Endothelial cell of umbilical vein (primary cell): ENCODE data around the gene MRPL9. TPM values are rescaled to one million over a fixed set of nuclear protein-coding genes. Genes with fewer than 3 reads are reported as not detected.

Source experiments
- BruUV-seq: library from RNA; stranded (reverse); fragments of 400-500 nt; replicated peaks from 2 replicates; lab custom pipeline; 2021; lab: Mats Ljungman, UMichigan
- CTCF ChIA-PET: fragments of 300-600, 350-600 bp; sonication (Branson Sonifier 250); formaldehyde crosslinking; loops from one replicate; lab custom pipeline; 2021; ENCODE audit warnings: antibody characterized with exemption, inconsistent platforms; lab: Charles Lee
- POLR2A ChIA-PET: fragments of 300-600, 350-600 bp; sonication (Branson Sonifier 250); formaldehyde crosslinking; loops from one replicate; lab custom pipeline; 2021; ENCODE audit warnings: antibody characterized with exemption, inconsistent platforms; lab: Charles Lee
- DNase-seq: peaks from one replicate; pipeline ENCODE4 v3.0.0-alpha.2; 2011; ENCODE audit warnings: low read depth, low spot score
- FAIRE-seq: peaks from 2 replicates; lab custom pipeline; 2011; peaks lifted over from hg19 to GRCh38; lab: Jason Lieb, UNC
- H2AFZ ChIP-seq: 2 replicates; pipeline ENCODE4 v1.6.0; 2012; ENCODE audit warnings: low read depth, low read length, control low read depth, inconsistent platforms
- H3K27ac ChIP-seq: 2 replicates; pipeline ENCODE4 v1.5.1; 2011; ENCODE audit warnings: low read depth, mild to moderate bottlenecking, control low read depth, low read length, moderate library complexity; ENCODE audit not compliant: insufficient read depth
- H3K27me3 ChIP-seq, 2 experiments: 2 replicates each; pipeline versions ENCODE4 v1.6.0 to v1.6.1; 2011; ENCODE audit warnings: low read length in 2 of 2, mixed read lengths in 1 of 2; ENCODE audit not compliant: control insufficient read depth in 2 of 2, insufficient read depth in 2 of 2
- H3K36me3 ChIP-seq, 2 experiments: 2 replicates in 1 of 2; 3 replicates in 1 of 2; pipeline ENCODE4 v1.5.1; 2011; ENCODE audit warnings: low read length in 2 of 2, mild to moderate bottlenecking in 1 of 2, moderate library complexity in 1 of 2; ENCODE audit not compliant: control insufficient read depth in 2 of 2, insufficient read depth in 2 of 2; ENCODE audit errors: extremely low read depth in 1 of 2
- H3K4me1 ChIP-seq: 3 replicates; pipeline ENCODE4 v1.5.1; 2011; ENCODE audit warnings: mild to moderate bottlenecking, low read length; ENCODE audit not compliant: control insufficient read depth, insufficient read depth; ENCODE audit errors: extremely low read depth
- H3K4me2 ChIP-seq: 2 replicates; pipeline ENCODE4 v1.6.1; 2011; ENCODE audit warnings: low read length, control low read depth, mixed read lengths; ENCODE audit not compliant: insufficient read depth
- H3K4me3 ChIP-seq, 3 experiments: fragments of 200-600 bp in 1 of 3; sonication (generic), shearing (Covaris generic) in 1 of 3; replicated peaks in 1 of 3; 2 replicates each; pipeline ENCODE4 v1.5.1; 2011 to 2016; ENCODE audit warnings: control low read depth in 3 of 3, low read length in 3 of 3, mild to moderate bottlenecking in 2 of 3, inconsistent platforms in 1 of 3, low read depth in 1 of 3, moderate library complexity in 1 of 3; ENCODE audit not compliant: insufficient read depth in 1 of 3
- H3K79me2 ChIP-seq: 2 replicates; pipeline ENCODE4 v1.6.0; 2012; ENCODE audit warnings: low read length, inconsistent platforms; ENCODE audit not compliant: control insufficient read depth, insufficient read depth
- H3K9ac ChIP-seq: replicated peaks from 2 replicates; pipeline ENCODE3; 2011; ENCODE audit warnings: low read length, control low read depth; ENCODE audit not compliant: insufficient read depth; ENCODE audit errors: extremely low read depth
- H3K9me1 ChIP-seq: replicated peaks from 3 replicates; pipeline ENCODE4 v1.6.0; 2011; ENCODE audit warnings: mild to moderate bottlenecking, low read length; ENCODE audit not compliant: control insufficient read depth, insufficient read depth; ENCODE audit errors: extremely low read depth
- H3K9me3 ChIP-seq: replicated peaks from 2 replicates; pipeline ENCODE4 v1.5.1; 2012; ENCODE audit warnings: low read length, inconsistent platforms; ENCODE audit not compliant: control insufficient read depth, insufficient read depth
- H4K20me1 ChIP-seq: replicated peaks from 2 replicates; pipeline ENCODE3; 2011; ENCODE audit warnings: mild to moderate bottlenecking, low read length; ENCODE audit not compliant: control insufficient read depth, insufficient read depth; ENCODE audit errors: extremely low read depth
- EZH2 ChIP-seq: IDR thresholded peaks from 2 replicates; pipeline ENCODE4 v1.6.1; 2012; ENCODE audit warnings: borderline replicate concordance, low read depth, mild to moderate bottlenecking, moderate library complexity, low read length, inconsistent platforms; ENCODE audit not compliant: severe bottlenecking
- JUN ChIP-seq: IDR thresholded peaks from 2 replicates; pipeline ENCODE4 v1.6.1; 2011; ENCODE audit warnings: borderline replicate concordance, low read depth; ENCODE audit not compliant: insufficient read length, insufficient read depth
- MAX ChIP-seq: IDR thresholded peaks from 2 replicates; pipeline ENCODE4 v1.6.1; 2011; ENCODE audit not compliant: insufficient read depth, insufficient read length
- MYC ChIP-seq: IDR thresholded peaks from one replicate; pipeline ENCODE4 v1.6.1; 2011; ENCODE audit warnings: mild to moderate bottlenecking, low read depth, low read length
- POLR2A ChIP-seq: IDR thresholded peaks from 2 replicates; pipeline ENCODE4 v1.6.1; 2012; ENCODE audit warnings: low read depth, mild to moderate bottlenecking, control low read depth, low read length
- dilution Hi-C: fragments of 300-500 bp; cut with MboI; formaldehyde crosslinking; loops from one replicate; pipeline ENCODE4 v1.15.0; 2019; ENCODE audit warnings: low sequenced_read_pairs; ENCODE audit not compliant: extremely low pct_ligation_motif_present
- intact Hi-C: fragments of 100-400 bp; cut with micrococcal nuclease; formaldehyde crosslinking; loops from one replicate; pipeline ENCODE4 v1.10.0; 2022
- polyA plus RNA-seq, 4 experiments: library from polyadenylated mRNA; depleted of rRNA in 3 of 4; stranded (reverse) in 3 of 4; unstranded in 1 of 4; fragments of >200 nt; gene quantifications; 2 replicates each; pipeline versions ENCODE4 v1.2.1 to v1.2.3, GENCODE V29; 2011 to 2012; ENCODE audit warnings: missing spikeins in 1 of 4
- total RNA-seq: library from RNA; stranded (reverse); gene quantifications from 2 replicates; pipeline ENCODE4 v1.2.3, GENCODE V29; 2021

MRPL9 gene
- total and polyA plus RNA-seq, 2 donors (not counting 3 experiments of a cell fraction or from before 2014, with no cell fraction given): 79.1 to 112 TPM

DNA sequence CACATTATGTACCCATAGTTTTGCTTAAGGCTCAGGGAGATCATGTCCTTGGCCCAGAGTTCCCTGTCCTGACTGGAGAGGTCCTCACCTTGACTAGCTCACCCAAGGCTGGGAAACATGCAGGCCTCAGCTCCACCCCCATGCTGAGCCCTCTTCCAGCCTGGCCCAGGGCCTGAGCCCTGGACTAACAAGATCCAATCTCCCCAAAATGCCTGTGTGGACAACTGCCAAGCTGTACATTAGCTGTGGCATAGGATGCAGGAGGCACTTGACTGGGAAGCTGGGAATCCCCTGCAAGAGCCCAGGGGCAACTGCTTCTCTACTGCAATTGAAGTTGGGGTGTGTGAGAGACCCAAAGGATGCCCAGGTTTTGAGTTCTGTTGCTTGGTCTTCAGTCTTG lies 39.9 kb upstream of the MRPL9 start:
- H2AFZ ChIP-seq: no peak overlapping the region
- no peaks in the 10 kb centered on the region for H3K9me3 ChIP-seq
- no peaks in the 10 kb centered on the region for H4K20me1 ChIP-seq
- dilution Hi-C loops: no loop called here
- H3K27me3 ChIP-seq: peaks cover 15 to 19% of the 10 kb centered on the region in 2 experiments
- CTCF ChIA-PET: interaction anchor here (1.2 to 2.6 kb wide), 4 partner anchors 9 to 23 kb away, joined by 3 to 7 read pairs (median 3); no protein-coding TSS in a partner anchor
- no peak overlapping the region for H3K27ac ChIP-seq
- no peak overlapping the region for H3K4me3 ChIP-seq
- H3K9me1 ChIP-seq: no peaks in the 10 kb centered on the region
- no peak for DNase-seq
- H3K9ac ChIP-seq: no peak overlapping the region
- H3K4me2 ChIP-seq: no peak overlapping the region
- POLR2A ChIA-PET: interaction anchor here (0.6 kb wide), 1 partner anchor 45 kb away, joined by 3 read pairs; no protein-coding TSS in a partner anchor
- H3K36me3 ChIP-seq: no peaks in the 10 kb centered on the region
- TF ChIP-seq JUN: no peak
- no peaks in the 10 kb centered on the region for H3K4me1 ChIP-seq
- H3K79me2 ChIP-seq: no peaks in the 10 kb centered on the region
- intact Hi-C loops: no loop called here
- FAIRE-seq: no peak
- no TSS peak for BruUV-seq

GRCh38 chr1:151802372-151802771 lies 39.1 kb upstream of the MRPL9 start:
- FAIRE-seq (no peak), DNase-seq (no peak)
- TF ChIP-seq POLR2A: no peak
- TF ChIP-seq MYC: no peak
- no peak for TF ChIP-seq MAX
- TF ChIP-seq EZH2: no peak
- H3K9me3 ChIP-seq: no peaks in the 10 kb centered on the region
- intact Hi-C loops (no loop called here), dilution Hi-C loops (no loop called here)
- no peak overlapping the region for H2AFZ ChIP-seq
- peaks cover 10 to 17% of the 10 kb centered on the region in 2 experiments for H3K27me3 ChIP-seq
- no peak overlapping the region for H3K4me3 ChIP-seq
- no peaks in the 10 kb centered on the region for H3K36me3 ChIP-seq
- no TSS peak for BruUV-seq
- no peaks in the 10 kb centered on the region for H3K79me2 ChIP-seq
- no peaks in the 10 kb centered on the region for H4K20me1 ChIP-seq
- H3K27ac ChIP-seq: no peak overlapping the region
- no peaks in the 10 kb centered on the region for H3K9me1 ChIP-seq
- no peak overlapping the region for H3K4me2 ChIP-seq
- POLR2A ChIA-PET: no interaction called here
- CTCF ChIA-PET: interaction anchor here (0.6 to 2.6 kb wide), 6 partner anchors 9 to 109 kb away, joined by 3 to 7 read pairs (median 3); no protein-coding TSS in a partner anchor
- H3K9ac ChIP-seq: no peak overlapping the region
- no peaks in the 10 kb centered on the region for H3K4me1 ChIP-seq
